Natural killer cell (primary cell): ENCODE measurements around the gene JAZF1. TPM values are rescaled to one million over a fixed set of nuclear protein-coding genes. Genes with fewer than 3 reads are reported as not detected.
A peak's percentile ranks its signal among the peaks of the same experiment; 100 is the strongest.

Source experiments
- ATAC-seq, 3 donors: fragments of 150-1000 bp in 2 of 3; fragments of 200-7000 bp in 1 of 3; cut with Tn5 transposase; 1 replicate in 1 of 3; 2 replicates in 2 of 3; pipeline ENCODE4 v1.10.0; 2021; ENCODE audit warnings: mild to moderate bottlenecking in 2 of 3, moderate library complexity in 2 of 3
- DNase-seq, 2 donors: peaks; one replicate each; pipeline versions ENCODE4 v3.0.0 to v3.0.0-alpha.2; 2013 to 2021; ENCODE audit warnings: mixed read lengths in 1 of 2
- H3K27ac ChIP-seq: one replicate; pipeline ENCODE4 v1.5.1; 2013; ENCODE audit warnings: mild to moderate bottlenecking, low read length
- H3K27me3 ChIP-seq: one replicate; pipeline ENCODE4 v1.6.1; 2013; ENCODE audit warnings: low read length; ENCODE audit not compliant: control insufficient read depth, insufficient read depth
- H3K36me3 ChIP-seq: one replicate; pipeline ENCODE4 v1.6.1; 2013; ENCODE audit warnings: low read length; ENCODE audit not compliant: control insufficient read depth, insufficient read depth
- H3K4me1 ChIP-seq: one replicate; pipeline ENCODE4 v1.6.1; 2013; ENCODE audit warnings: low read length; ENCODE audit not compliant: control insufficient read depth, insufficient read depth
- H3K4me3 ChIP-seq: one replicate; pipeline ENCODE4 v1.5.1; 2013; ENCODE audit warnings: low read length
- H3K9me3 ChIP-seq: one replicate; pipeline ENCODE4 v1.6.1; 2013; ENCODE audit warnings: low read length; ENCODE audit not compliant: control insufficient read depth, insufficient read depth
- H3K27ac Mint-ChIP-seq, 2 donors: one replicate each; pipeline ENCODE4 v1.8.0; 2022; ENCODE audit warnings: mild to moderate bottlenecking in 2 of 2, mixed read lengths in 2 of 2, moderate library complexity in 1 of 2
- H3K27me3 Mint-ChIP-seq, 2 donors: one replicate each; pipeline ENCODE4 v1.8.0; 2022; ENCODE audit warnings: low read depth in 2 of 2, mixed read lengths in 2 of 2
- H3K36me3 Mint-ChIP-seq: one replicate; pipeline ENCODE4 v1.8.0; 2022; ENCODE audit warnings: mixed read lengths
- H3K4me1 Mint-ChIP-seq, 2 donors: one replicate each; pipeline ENCODE4 v1.8.0; 2022; ENCODE audit warnings: mixed read lengths in 2 of 2
- H3K4me3 Mint-ChIP-seq: one replicate; pipeline ENCODE4 v1.8.0; 2022; ENCODE audit warnings: mild to moderate bottlenecking, moderate library complexity, mixed read lengths
- H3K9me3 Mint-ChIP-seq, 2 donors: one replicate each; pipeline ENCODE4 v1.8.0; 2022; ENCODE audit warnings: mixed read lengths in 2 of 2
- CTCF ChIP-seq: fragments of 200-600 bp; IDR thresholded peaks from one replicate; pipeline ENCODE4 v1.8.0; 2022; ENCODE audit warnings: antibody characterized with exemption
- WGBS: methylation state at CpG from one replicate; pipeline ENCODE4 v1.1.7; 2013; ENCODE audit warnings: missing lambda C conversion rate; ENCODE audit not compliant: insufficient coverage; 5-methylcytosine and 5-hydroxymethylcytosine counted together
- intact Hi-C: fragments of 100-400 bp; cut with micrococcal nuclease; formaldehyde crosslinking; loops from one replicate; pipeline ENCODE4 v1.14.2; 2022
- total RNA-seq, 4 donors: library from RNA; stranded (reverse); fragments of 120-200 nt in 1 of 4; gene quantifications; one replicate each; pipeline versions ENCODE4 v1.2.3 to v1.2.4, GENCODE V29; 2013 to 2022

JAZF1 gene
- total RNA-seq, 3 donors from 2014 or later (not counting 1 experiment from before 2014, with no cell fraction given) = 82.5 to 89.7 (median 87.6) TPM

GRCh38 chr7:28174901-28175661, 5.5 kb downstream of the JAZF1 start:
- H3K4me1 ChIP-seq = peaks cover 8% of the 10 kb centered on the region
- H3K9me3 Mint-ChIP-seq = no peaks in the 10 kb centered on the region

GRCh38 chr7:28174442-28174841, 6.2 kb downstream of the JAZF1 start:
- Mint-ChIP-seq H3K27ac (peak overlapping the region; percentile 88 to 96), H3K27me3 (no peaks in the 10 kb centered on the region), H3K36me3 (no peaks in the 10 kb centered on the region), H3K9me3 (no peaks in the 10 kb centered on the region), H3K4me3 (no peak overlapping the region), H3K4me1 (peaks cover 74 to 86% of the 10 kb centered on the region in 2 donors)
- intact Hi-C loops = no loop called here
- no peak for TF ChIP-seq CTCF
- H3K27me3 ChIP-seq = no peaks in the 10 kb centered on the region
- no peaks in the 10 kb centered on the region for H3K9me3 ChIP-seq
- WGBS = 87% methylated on average over 5 of the region's 5 CpGs
- no peak overlapping the region for H3K4me3 ChIP-seq
- DNase-seq = no peak
- ATAC-seq = no peak
- peaks cover 8% of the 10 kb centered on the region for H3K4me1 ChIP-seq
- H3K27ac ChIP-seq = no peak overlapping the region
- H3K36me3 ChIP-seq = peaks cover 5% of the 10 kb centered on the region

More at GRCh38 chr7:28174901-28175661, 5.5 kb downstream of the JAZF1 start:
- no peaks in the 10 kb centered on the region for H3K9me3 ChIP-seq
- peaks cover 71 to 80% of the 10 kb centered on the region in 2 donors for H3K4me1 Mint-ChIP-seq
- no peak overlapping the region for H3K4me3 ChIP-seq
- no peaks in the 10 kb centered on the region for H3K36me3 ChIP-seq
- no peak overlapping the region for H3K4me3 Mint-ChIP-seq
- no peaks in the 10 kb centered on the region for H3K27me3 Mint-ChIP-seq
- H3K36me3 Mint-ChIP-seq = no peaks in the 10 kb centered on the region
- no peak for TF ChIP-seq CTCF
- DNase-seq = no peak
- no peak overlapping the region for H3K27ac ChIP-seq
- 89% methylated on average over 7 of the region's 8 CpGs for WGBS
- ATAC-seq = no peak
- intact Hi-C loops = no loop called here
- H3K27me3 ChIP-seq = no peaks in the 10 kb centered on the region
- peak overlapping the region; percentile 88 to 96 for H3K27ac Mint-ChIP-seq

GRCh38 chr7:28173531-28173930, 7.1 kb downstream of the JAZF1 start:
- H3K4me3 Mint-ChIP-seq = no peak overlapping the region
- H3K27me3 Mint-ChIP-seq = no peaks in the 10 kb centered on the region
- no peaks in the 10 kb centered on the region for H3K36me3 Mint-ChIP-seq
- H3K9me3 Mint-ChIP-seq = no peaks in the 10 kb centered on the region
- DNase-seq (no peak), ATAC-seq (no peak)
- Histone ChIP-seq H3K9me3 (no peaks in the 10 kb centered on the region), H3K4me1 (peaks cover 3% of the 10 kb centered on the region), H3K4me3 (no peak overlapping the region), H3K27me3 (no peaks in the 10 kb centered on the region), H3K27ac (no peak overlapping the region), H3K36me3 (peaks cover 7% of the 10 kb centered on the region)
- peaks cover 77 to 89% of the 10 kb centered on the region in 2 donors for H3K4me1 Mint-ChIP-seq
- intact Hi-C loops = no loop called here
- 100% methylated on average over 1 of the region's 1 CpG for WGBS
- TF ChIP-seq CTCF = no peak
- peak overlapping the region; percentile 88 to 96 for H3K27ac Mint-ChIP-seq
